Heart left ventricle (tissue), 16 donors: ENCODE data around the gene ACIN1. TPM values are rescaled to one million over a fixed set of nuclear protein-coding genes. Genes with fewer than 3 reads are reported as not detected.

ENCODE experiments used
- ATAC-seq, 4 donors: fragments of 200-7000 bp; cut with Tn5 transposase; one replicate each; pipeline ENCODE4 v1.9.1; 2020 to 2022; ENCODE audit warnings: moderate library complexity in 4 of 4, mild to moderate bottlenecking in 3 of 4, moderate number of reproducible peaks in 1 of 4
- DNase-seq, 5 donors: peaks; one replicate each; pipeline ENCODE4 v3.0.0-alpha.2; 2020
- H3K27ac ChIP-seq, 12 donors: fragments of 200-600 bp; sonication (generic) in 4 of 12; one replicate each; pipeline versions ENCODE4 v1.5.0 to v1.8.0; 2016 to 2022; ENCODE audit warnings: mild to moderate bottlenecking in 2 of 12
- H3K27me3 ChIP-seq, 9 donors: fragments of 200-600 bp; sonication (generic) in 2 of 9; one replicate each; pipeline versions ENCODE4 v1.5.1 to v1.8.0; 2016 to 2022; ENCODE audit warnings: mild to moderate bottlenecking in 3 of 9
- H3K36me3 ChIP-seq, 9 donors: fragments of 200-600 bp; sonication (generic) in 2 of 9; one replicate each; pipeline versions ENCODE4 v1.5.0 to v1.8.0; 2018 to 2022; ENCODE audit warnings: mild to moderate bottlenecking in 2 of 9
- H3K4me1 ChIP-seq, 12 donors: fragments of 200-600 bp; sonication (generic) in 4 of 12; one replicate each; pipeline versions ENCODE4 v1.5.0 to v1.8.0; 2016 to 2022; ENCODE audit warnings: mild to moderate bottlenecking in 3 of 12
- H3K4me3 ChIP-seq, 12 donors: fragments of 200-600 bp; sonication (generic) in 4 of 12; one replicate each; pipeline versions ENCODE4 v1.5.0 to v1.8.0; 2017 to 2022; ENCODE audit warnings: mild to moderate bottlenecking in 9 of 12, moderate library complexity in 4 of 12
- H3K9me3 ChIP-seq, 12 donors: fragments of 200-600 bp; sonication (generic) in 4 of 12; one replicate each; pipeline versions ENCODE4 v1.5.0 to v1.8.0; 2016 to 2022; ENCODE audit warnings: mild to moderate bottlenecking in 1 of 12
- CTCF ChIP-seq, 12 donors: fragments of 200-600 bp; sonication (generic) in 4 of 12; IDR thresholded peaks; one replicate each; pipeline versions ENCODE4 v1.5.0 to v1.8.0; 2018 to 2022; ENCODE audit warnings: antibody characterized with exemption in 12 of 12, mild to moderate bottlenecking in 5 of 12
- POLR2A ChIP-seq, 2 donors: fragments of 450-650 bp; IDR thresholded peaks; one replicate each; pipeline ENCODE4 v1.6.1; 2017; ENCODE audit warnings: antibody characterized with exemption in 2 of 2, mild to moderate bottlenecking in 2 of 2, moderate library complexity in 2 of 2
- WGBS, 4 donors: extraction: QIAGEN DNeasy Blood & Tissue Kit in 2 of 4; methylation state at CpG; one replicate each; pipeline versions ENCODE4 v1.1.5 to v1.1.7; 2013 to 2018; 5-methylcytosine and 5-hydroxymethylcytosine counted together
- intact Hi-C, 10 donors: fragments of 100-400 bp; cut with DNase I; formaldehyde crosslinking; loops; one replicate each; pipeline versions ENCODE4 v1.11.1 to v1.14.2; 2022
- polyA plus RNA-seq, 2 donors: library from polyadenylated mRNA; stranded (reverse); fragments of 200-250 nt; gene quantifications; one replicate each; pipeline ENCODE4 v1.2.3, GENCODE V29; 2013
- total RNA-seq, 9 donors: library from RNA; depleted of rRNA in 2 of 9; stranded (reverse); fragments of >200 nt in 2 of 9; fragmentation: NEBNext Ultra II Directional in 3 of 9; extraction: Animal tissue kit (Norgen Biotek cat#: 25700) in 3 of 9; gene quantifications; one replicate each; pipeline versions ENCODE4 v1.1.0 to v1.2.4, GENCODE V29; 2016 to 2023
- donor health status: ischemic (EF 13 %, LVEDD 7.1; RV severe dilation, severe dysfunction).
- donor health status: healthy with polysubstance abuse.
- donor health status: DM: no; HTN: yes; CAD: no.
- donor health status: DM: no; HTN: no; CAD: no.
- donor health status: ischemic (EF 25% LVEDD 6.9; RV normal size, moderate dysfunction).
- donor health status: ischemic (EF 25% LVEDD 5.7; RV mildly dilated, moderate dysfunction).
- donor health status: healthy.
- donor health status: DM: yes; HTN: yes; CAD: no.
- donor health status: ischemic (EF 35%, LVEDD 5.7; RV mildly dilated, moderate dysfunction).
- donor health status: nonischemic (EF 11% LVEDD 7.7; RV severe dilation, severe dysfunction).
- donor health status: DM: yes; HTN: yes; CAD: no.
- donor health status: PGD.
- donor health status: ischemic (EF 29% LVEDD 5.4; RV normal size, mild dysfunction).
- donor health status: nonischemic (EF 23%, LVEDD 6.1; RV moderate dilation, normal function).

Gene ACIN1
- total and polyA plus RNA-seq, 11 donors: 42.0 to 91.2 (median 65.6) TPM

DNA sequence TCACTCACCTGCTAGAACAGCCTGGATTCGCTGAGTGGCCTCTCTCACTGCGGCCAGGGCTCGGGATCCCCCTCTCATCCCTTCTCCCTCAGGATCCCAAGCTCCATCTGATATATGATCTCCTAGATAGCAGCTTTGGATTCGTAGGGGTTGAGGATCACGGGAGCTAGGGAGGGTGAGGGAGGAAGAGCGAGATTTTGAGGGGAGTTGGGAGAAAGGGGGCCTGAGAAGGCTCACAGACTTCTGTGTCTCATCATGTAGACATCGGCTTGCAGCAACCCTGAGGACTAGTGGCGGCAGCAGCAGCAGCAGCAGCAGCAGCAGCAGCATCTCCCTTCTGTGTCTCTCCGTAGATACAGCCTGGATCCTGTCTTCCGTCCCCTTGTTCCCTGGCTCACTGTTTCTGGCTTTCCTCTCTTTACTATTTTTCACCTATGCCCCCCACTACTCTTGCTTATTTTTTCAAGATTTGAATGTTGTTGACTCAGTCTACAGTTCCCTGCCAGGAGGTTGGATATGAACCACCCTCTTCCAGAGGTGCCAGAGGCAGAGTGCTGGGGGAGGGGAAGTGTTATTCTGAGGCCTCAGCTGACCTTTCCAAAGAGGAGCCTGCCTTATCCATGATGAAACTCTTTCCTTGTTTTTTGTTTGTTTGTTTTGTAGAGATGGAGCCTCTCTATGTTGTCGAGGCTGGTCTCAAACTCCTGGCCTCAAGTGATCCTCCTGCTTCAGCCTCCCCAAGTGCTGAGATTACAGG lies 9.8 kb upstream of the ACIN1 start, which contains the start of gene CIROP:
TSS of gene CIROP (minus strand) at position 399 of the 757 bp plus-strand sequence. CDS start at position 330, 69 bp downstream.
- TF ChIP-seq POLR2A (IDR thresholded peaks at IDR 0.05): no peak
- no peak for TF ChIP-seq CTCF (IDR thresholded peaks at IDR 0.05)
- H3K27me3 ChIP-seq: no peaks in the 10 kb centered on the region
- intact Hi-C loops: loop anchor here in 3 of 10 donors (5.0 kb wide), 1 partner anchor 32 kb away; no protein-coding TSS in a partner anchor
- H3K27ac ChIP-seq: no peak within 1 kb of the TSS
- H3K4me3 ChIP-seq: no peak within 1 kb of the TSS
- no peak for DNase-seq
- H3K9me3 ChIP-seq: no peaks in the 10 kb centered on the region
- 62 to 77% (median 71%) methylated on average over 11 of the region's 11 CpGs for WGBS, 4 donors
- H3K4me1 ChIP-seq: peaks cover 0 to 4% (median 0%) of the 10 kb centered on the region in 12 donors
- no peak for ATAC-seq
- peaks cover 0 to 1% (median 0%) of the 10 kb centered on the region in 9 donors for H3K36me3 ChIP-seq

DNA sequence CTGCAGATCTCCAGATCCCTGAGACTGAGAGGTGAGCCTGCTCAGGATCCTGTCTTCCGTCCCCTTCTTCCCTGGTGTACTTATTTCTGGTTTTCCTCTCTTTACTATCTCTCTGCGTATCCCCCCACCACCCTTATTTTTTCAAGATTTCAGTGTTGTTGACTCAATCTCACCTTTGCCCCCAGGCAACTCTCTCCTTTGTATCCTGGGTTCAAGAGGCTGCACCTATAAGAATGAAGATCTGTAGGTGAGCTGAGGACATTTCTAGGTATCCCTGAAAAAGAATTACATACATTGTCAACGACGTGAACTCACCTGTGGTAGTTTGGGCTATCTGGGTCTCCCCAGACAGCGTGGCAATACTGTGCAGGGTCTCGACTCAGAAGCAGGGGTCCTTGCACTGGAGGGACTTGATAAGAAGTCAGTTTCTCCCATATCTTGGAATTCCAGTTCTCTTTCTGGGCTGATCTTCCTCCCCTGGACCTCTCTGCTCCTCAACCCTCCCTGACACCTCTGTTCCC lies 9.2 kb upstream of the ACIN1 start:
- 72 to 86% (median 82%) methylated on average over 6 of the region's 6 CpGs for WGBS, 4 donors
- no peaks in the 10 kb centered on the region for H3K9me3 ChIP-seq
- intact Hi-C loops: no loop called here
- DNase-seq: no peak
- peaks cover 0 to 10% (median 1%) of the 10 kb centered on the region in 12 donors for H3K4me1 ChIP-seq
- TF ChIP-seq POLR2A (IDR thresholded peaks at IDR 0.05): no peak
- no peak for TF ChIP-seq CTCF (IDR thresholded peaks at IDR 0.05)
- H3K36me3 ChIP-seq: peaks cover 0 to 8% (median under 1%) of the 10 kb centered on the region in 9 donors
- no peak overlapping the region for H3K27ac ChIP-seq
- no peak overlapping the region for H3K4me3 ChIP-seq
- H3K27me3 ChIP-seq: no peaks in the 10 kb centered on the region
- no peak for ATAC-seq

DNA sequence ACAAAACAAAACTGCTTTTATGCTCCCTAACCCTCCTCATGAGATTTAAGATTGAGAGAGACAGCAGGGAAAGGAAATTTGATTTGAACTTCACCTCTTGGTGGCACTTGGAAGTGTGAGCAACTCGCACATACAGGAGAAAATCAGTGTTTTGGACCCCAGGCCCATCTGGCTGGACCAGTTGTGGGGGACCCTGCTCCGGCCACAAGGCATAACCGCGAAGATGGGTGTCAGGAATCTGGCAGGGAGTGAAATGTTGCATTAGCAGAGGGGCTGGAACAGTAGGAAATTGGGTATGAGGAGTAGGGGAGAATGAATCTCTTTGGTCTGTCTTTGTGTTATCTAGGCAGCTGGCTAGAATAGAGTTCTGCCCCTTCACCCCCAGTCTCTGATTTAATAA lies 8.6 kb upstream of the ACIN1 start:
- 85 to 87% (median 87%) methylated on average over 4 of the region's 4 CpGs for WGBS, 4 donors
- ATAC-seq (no peak), DNase-seq (no peak)
- peaks cover 0 to 13% (median 4%) of the 10 kb centered on the region in 9 donors for H3K36me3 ChIP-seq
- no peaks in the 10 kb centered on the region for H3K9me3 ChIP-seq
- no peak overlapping the region for H3K27ac ChIP-seq
- H3K4me3 ChIP-seq: no peak overlapping the region
- peaks cover 0 to 15% (median 2%) of the 10 kb centered on the region in 12 donors for H3K4me1 ChIP-seq
- no peaks in the 10 kb centered on the region for H3K27me3 ChIP-seq
- TF ChIP-seq CTCF (IDR thresholded peaks at IDR 0.05) (no peak), POLR2A (IDR thresholded peaks at IDR 0.05) (no peak)
- intact Hi-C loops: no loop called here

GRCh38 chr14:23102801-23103200 lies 7.9 kb upstream of the ACIN1 start:
- Histone ChIP-seq H3K27me3 (no peaks in the 10 kb centered on the region), H3K4me3 (no peak overlapping the region), H3K4me1 (peaks cover 0 to 21% (median 4%) of the 10 kb centered on the region in 12 donors), H3K36me3 (peaks cover 0 to 21% (median 11%) of the 10 kb centered on the region in 9 donors), H3K9me3 (no peaks in the 10 kb centered on the region), H3K27ac (no peak overlapping the region)
- 95 to 100% (median 98%) methylated on average over 2 of the region's 2 CpGs for WGBS, 4 donors
- DNase-seq (no peak), ATAC-seq (no peak)
- no peak for TF ChIP-seq CTCF (IDR thresholded peaks at IDR 0.05)
- TF ChIP-seq POLR2A (IDR thresholded peaks at IDR 0.05): no peak
- intact Hi-C loops: no loop called here
